Measurements from ENCODE around the gene HNRNPA3.

HNRNPA3 gene

DNA sequence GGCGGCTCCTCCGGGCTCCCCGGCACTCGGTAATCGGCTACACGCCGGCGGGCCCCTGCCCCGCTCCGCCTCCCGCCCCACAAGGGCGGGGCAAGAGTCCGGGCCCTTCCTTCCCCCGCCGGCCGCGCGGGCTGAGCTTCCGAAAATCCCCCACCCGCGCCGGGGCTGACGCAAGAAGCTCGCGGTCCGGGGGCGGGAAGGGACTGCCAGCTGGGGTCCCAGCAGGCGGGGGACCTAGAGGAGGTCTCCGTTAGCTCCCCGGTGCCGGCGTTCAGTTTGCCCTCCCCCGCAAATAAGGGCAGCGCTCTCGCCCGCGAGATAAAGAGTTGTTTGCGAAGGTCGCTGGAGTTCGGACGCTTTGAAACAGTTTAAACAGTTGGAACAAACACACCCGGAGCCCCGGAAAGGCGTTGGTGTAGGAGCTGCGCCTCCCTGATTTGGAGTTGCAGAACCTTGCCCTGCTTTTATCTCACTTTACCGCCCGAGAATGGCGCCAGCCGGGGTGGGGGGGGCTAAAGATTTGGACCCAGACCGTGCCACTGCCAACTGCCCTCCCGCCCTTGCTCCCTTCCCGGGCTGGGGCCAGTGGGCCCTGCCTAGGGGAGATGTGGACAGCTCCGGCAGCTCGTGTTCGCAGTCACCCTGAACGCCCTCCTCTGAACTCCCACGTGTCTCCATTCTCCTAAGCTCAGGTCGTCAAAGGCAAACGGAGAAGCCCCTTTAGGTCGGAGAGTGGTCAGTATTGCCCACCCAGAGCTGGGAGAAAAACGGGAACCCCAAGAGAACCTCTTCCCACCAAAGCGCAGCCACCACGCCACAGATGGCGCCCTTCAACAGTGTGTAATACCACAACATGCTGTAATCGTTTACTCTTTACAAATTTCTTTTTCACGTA, 52.3 kb downstream of the HNRNPA3 start, which contains the start of gene NFE2L2 (continued):
- TF ChIP-seq, protein P1, sequence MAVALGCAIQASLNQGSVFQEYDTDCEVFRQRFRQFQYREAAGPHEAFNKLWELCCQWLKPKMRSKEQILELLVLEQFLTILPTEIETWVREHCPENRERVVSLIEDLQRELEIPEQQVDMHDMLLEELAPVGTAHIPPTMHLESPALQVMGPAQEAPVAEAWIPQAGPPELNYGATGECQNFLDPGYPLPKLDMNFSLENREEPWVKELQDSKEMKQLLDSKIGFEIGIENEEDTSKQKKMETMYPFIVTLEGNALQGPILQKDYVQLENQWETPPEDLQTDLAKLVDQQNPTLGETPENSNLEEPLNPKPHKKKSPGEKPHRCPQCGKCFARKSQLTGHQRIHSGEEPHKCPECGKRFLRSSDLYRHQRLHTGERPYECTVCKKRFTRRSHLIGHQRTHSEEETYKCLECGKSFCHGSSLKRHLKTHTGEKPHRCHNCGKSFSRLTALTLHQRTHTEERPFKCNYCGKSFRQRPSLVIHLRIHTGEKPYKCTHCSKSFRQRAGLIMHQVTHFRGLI (tag by site-specific recombination; IDR thresholded peaks at IDR 0.05) = no peak
- TF ChIP-seq KLF9 (tag by site-specific recombination; IDR thresholded peaks at IDR 0.05; ENCODE audit: low read depth) = peak; percentile 56; the same call in 1 of the 2 replicates
- no peak for TF ChIP-seq ZNF292 (tag by site-specific recombination; IDR thresholded peaks at IDR 0.05; ENCODE audit: borderline replicate concordance, low read depth)
- TF ChIP-seq GLIS1 (tag by site-specific recombination; IDR thresholded peaks at IDR 0.05) = peak; percentile 93
- TF ChIP-seq ZNF837 (tag by site-specific recombination; IDR thresholded peaks at IDR 0.05) = no peak
- no peak for TF ChIP-seq ZNF24 (tag by site-specific recombination; IDR thresholded peaks at IDR 0.05)
- TF ChIP-seq, protein P2, sequence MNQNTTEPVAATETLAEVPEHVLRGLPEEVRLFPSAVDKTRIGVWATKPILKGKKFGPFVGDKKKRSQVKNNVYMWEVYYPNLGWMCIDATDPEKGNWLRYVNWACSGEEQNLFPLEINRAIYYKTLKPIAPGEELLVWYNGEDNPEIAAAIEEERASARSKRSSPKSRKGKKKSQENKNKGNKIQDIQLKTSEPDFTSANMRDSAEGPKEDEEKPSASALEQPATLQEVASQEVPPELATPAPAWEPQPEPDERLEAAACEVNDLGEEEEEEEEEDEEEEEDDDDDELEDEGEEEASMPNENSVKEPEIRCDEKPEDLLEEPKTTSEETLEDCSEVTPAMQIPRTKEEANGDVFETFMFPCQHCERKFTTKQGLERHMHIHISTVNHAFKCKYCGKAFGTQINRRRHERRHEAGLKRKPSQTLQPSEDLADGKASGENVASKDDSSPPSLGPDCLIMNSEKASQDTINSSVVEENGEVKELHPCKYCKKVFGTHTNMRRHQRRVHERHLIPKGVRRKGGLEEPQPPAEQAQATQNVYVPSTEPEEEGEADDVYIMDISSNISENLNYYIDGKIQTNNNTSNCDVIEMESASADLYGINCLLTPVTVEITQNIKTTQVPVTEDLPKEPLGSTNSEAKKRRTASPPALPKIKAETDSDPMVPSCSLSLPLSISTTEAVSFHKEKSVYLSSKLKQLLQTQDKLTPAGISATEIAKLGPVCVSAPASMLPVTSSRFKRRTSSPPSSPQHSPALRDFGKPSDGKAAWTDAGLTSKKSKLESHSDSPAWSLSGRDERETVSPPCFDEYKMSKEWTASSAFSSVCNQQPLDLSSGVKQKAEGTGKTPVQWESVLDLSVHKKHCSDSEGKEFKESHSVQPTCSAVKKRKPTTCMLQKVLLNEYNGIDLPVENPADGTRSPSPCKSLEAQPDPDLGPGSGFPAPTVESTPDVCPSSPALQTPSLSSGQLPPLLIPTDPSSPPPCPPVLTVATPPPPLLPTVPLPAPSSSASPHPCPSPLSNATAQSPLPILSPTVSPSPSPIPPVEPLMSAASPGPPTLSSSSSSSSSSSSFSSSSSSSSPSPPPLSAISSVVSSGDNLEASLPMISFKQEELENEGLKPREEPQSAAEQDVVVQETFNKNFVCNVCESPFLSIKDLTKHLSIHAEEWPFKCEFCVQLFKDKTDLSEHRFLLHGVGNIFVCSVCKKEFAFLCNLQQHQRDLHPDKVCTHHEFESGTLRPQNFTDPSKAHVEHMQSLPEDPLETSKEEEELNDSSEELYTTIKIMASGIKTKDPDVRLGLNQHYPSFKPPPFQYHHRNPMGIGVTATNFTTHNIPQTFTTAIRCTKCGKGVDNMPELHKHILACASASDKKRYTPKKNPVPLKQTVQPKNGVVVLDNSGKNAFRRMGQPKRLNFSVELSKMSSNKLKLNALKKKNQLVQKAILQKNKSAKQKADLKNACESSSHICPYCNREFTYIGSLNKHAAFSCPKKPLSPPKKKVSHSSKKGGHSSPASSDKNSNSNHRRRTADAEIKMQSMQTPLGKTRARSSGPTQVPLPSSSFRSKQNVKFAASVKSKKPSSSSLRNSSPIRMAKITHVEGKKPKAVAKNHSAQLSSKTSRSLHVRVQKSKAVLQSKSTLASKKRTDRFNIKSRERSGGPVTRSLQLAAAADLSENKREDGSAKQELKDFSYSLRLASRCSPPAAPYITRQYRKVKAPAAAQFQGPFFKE (tag by site-specific recombination; IDR thresholded peaks at IDR 0.05; ENCODE audit: borderline replicate concordance) = no peak
- TF ChIP-seq TRIM28 (IDR thresholded peaks at IDR 0.05; ENCODE audit: borderline replicate concordance, low read length) = no peak
- TF ChIP-seq ZNF140 (tag by site-specific recombination; IDR thresholded peaks at IDR 0.05) = no peak
- TF ChIP-seq IKZF3 (tag by site-specific recombination; IDR thresholded peaks at IDR 0.05) = peak; percentile 49; the same call in 1 of the 2 replicates
- no peak for TF ChIP-seq ZNF211 (tag by site-specific recombination; IDR thresholded peaks at IDR 0.05; ENCODE audit: low read depth)
- TF ChIP-seq, protein P3, sequence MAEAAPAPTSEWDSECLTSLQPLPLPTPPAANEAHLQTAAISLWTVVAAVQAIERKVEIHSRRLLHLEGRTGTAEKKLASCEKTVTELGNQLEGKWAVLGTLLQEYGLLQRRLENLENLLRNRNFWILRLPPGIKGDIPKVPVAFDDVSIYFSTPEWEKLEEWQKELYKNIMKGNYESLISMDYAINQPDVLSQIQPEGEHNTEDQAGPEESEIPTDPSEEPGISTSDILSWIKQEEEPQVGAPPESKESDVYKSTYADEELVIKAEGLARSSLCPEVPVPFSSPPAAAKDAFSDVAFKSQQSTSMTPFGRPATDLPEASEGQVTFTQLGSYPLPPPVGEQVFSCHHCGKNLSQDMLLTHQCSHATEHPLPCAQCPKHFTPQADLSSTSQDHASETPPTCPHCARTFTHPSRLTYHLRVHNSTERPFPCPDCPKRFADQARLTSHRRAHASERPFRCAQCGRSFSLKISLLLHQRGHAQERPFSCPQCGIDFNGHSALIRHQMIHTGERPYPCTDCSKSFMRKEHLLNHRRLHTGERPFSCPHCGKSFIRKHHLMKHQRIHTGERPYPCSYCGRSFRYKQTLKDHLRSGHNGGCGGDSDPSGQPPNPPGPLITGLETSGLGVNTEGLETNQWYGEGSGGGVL (tag by site-specific recombination; IDR thresholded peaks at IDR 0.05) = peak; percentile 93
- TF ChIP-seq, protein P4, sequence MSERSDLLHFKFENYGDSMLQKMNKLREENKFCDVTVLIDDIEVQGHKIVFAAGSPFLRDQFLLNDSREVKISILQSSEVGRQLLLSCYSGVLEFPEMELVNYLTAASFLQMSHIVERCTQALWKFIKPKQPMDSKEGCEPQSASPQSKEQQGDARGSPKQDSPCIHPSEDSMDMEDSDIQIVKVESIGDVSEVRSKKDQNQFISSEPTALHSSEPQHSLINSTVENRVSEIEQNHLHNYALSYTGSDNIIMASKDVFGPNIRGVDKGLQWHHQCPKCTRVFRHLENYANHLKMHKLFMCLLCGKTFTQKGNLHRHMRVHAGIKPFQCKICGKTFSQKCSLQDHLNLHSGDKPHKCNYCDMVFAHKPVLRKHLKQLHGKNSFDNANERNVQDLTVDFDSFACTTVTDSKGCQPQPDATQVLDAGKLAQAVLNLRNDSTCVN (tag by site-specific recombination; optimal IDR thresholded peaks at IDR 0.05) = peak; percentile 56
- TF ChIP-seq ZNF596 (tag by site-specific recombination; IDR thresholded peaks at IDR 0.05) = 0 out of 2 replicates have a peak, but pooled peaks have one; percentile 18
- TF ChIP-seq, protein P5, sequence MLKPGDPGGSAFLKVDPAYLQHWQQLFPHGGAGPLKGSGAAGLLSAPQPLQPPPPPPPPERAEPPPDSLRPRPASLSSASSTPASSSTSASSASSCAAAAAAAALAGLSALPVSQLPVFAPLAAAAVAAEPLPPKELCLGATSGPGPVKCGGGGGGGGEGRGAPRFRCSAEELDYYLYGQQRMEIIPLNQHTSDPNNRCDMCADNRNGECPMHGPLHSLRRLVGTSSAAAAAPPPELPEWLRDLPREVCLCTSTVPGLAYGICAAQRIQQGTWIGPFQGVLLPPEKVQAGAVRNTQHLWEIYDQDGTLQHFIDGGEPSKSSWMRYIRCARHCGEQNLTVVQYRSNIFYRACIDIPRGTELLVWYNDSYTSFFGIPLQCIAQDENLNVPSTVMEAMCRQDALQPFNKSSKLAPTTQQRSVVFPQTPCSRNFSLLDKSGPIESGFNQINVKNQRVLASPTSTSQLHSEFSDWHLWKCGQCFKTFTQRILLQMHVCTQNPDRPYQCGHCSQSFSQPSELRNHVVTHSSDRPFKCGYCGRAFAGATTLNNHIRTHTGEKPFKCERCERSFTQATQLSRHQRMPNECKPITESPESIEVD (tag by site-specific recombination; IDR thresholded peaks at IDR 0.05) = peak; percentile 19; the same call in 1 of the 2 replicates
- TF ChIP-seq ZNF112 (tag by site-specific recombination; IDR thresholded peaks at IDR 0.05) = no peak
- TF ChIP-seq, protein P6, sequence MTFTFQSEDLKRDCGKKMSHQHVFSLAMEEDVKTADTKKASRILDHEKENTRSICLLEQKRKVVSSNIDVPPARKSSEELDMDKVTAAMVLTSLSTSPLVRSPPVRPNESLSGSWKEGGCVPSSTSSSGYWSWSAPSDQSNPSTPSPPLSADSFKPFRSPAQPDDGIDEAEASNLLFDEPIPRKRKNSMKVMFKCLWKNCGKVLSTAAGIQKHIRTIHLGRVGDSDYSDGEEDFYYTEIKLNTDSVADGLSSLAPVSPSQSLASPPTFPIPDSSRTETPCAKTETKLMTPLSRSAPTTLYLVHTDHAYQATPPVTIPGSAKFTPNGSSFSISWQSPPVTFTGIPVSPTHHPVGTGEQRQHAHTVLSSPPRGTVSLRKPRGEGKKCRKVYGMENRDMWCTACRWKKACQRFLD (tag by site-specific recombination; IDR thresholded peaks at IDR 0.05) = no peak
- no peak for TF ChIP-seq ZNF311 (tag by site-specific recombination; IDR thresholded peaks at IDR 0.05; ENCODE audit: borderline replicate concordance)
- TF ChIP-seq, protein P7, sequence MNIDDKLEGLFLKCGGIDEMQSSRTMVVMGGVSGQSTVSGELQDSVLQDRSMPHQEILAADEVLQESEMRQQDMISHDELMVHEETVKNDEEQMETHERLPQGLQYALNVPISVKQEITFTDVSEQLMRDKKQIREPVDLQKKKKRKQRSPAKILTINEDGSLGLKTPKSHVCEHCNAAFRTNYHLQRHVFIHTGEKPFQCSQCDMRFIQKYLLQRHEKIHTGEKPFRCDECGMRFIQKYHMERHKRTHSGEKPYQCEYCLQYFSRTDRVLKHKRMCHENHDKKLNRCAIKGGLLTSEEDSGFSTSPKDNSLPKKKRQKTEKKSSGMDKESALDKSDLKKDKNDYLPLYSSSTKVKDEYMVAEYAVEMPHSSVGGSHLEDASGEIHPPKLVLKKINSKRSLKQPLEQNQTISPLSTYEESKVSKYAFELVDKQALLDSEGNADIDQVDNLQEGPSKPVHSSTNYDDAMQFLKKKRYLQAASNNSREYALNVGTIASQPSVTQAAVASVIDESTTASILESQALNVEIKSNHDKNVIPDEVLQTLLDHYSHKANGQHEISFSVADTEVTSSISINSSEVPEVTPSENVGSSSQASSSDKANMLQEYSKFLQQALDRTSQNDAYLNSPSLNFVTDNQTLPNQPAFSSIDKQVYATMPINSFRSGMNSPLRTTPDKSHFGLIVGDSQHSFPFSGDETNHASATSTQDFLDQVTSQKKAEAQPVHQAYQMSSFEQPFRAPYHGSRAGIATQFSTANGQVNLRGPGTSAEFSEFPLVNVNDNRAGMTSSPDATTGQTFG (tag by site-specific recombination; IDR thresholded peaks at IDR 0.05; ENCODE audit: borderline replicate concordance) = no peak
